ENCODE measurements around the gene FER.

GRCh38 chr5:108827131-108827530, 79.4 kb downstream of the FER start:
- TF ChIP-seq ZNF426 (tag by site-specific recombination; IDR thresholded peaks at IDR 0.05): no peak
- no peak for TF ChIP-seq CTCF (tag by site-specific recombination; IDR thresholded peaks at IDR 0.05)
- no peak for TF ChIP-seq ZFP69B (tag by site-specific recombination; IDR thresholded peaks at IDR 0.05)
- TF ChIP-seq ZNF677 (tag by site-specific recombination; IDR thresholded peaks at IDR 0.05): no peak
- no peak for TF ChIP-seq GLIS1 (tag by site-specific recombination; IDR thresholded peaks at IDR 0.05)
- TF ChIP-seq ZNF416 (tag by site-specific recombination; IDR thresholded peaks at IDR 0.05): no peak
- TF ChIP-seq ZBTB21 (tag by site-specific recombination; IDR thresholded peaks at IDR 0.05): no peak
- no peak for TF ChIP-seq ZNF792 (tag by site-specific recombination; IDR thresholded peaks at IDR 0.05)
- TF ChIP-seq ZNF121 (tag by site-specific recombination; IDR thresholded peaks at IDR 0.05): no peak
- no peak for TF ChIP-seq PATZ1 (tag by site-specific recombination; IDR thresholded peaks at IDR 0.05)
- no peak for TF ChIP-seq ZSCAN16 (tag by site-specific recombination; IDR thresholded peaks at IDR 0.05)
